ENCODE measurements around the gene SUGP1.
"Not testable (repeated sequence)": the region's sequence is repeated elsewhere in the genome, so short reads cannot be mapped to it uniquely, and the experiment has no call there.

Gene SUGP1

GRCh38 chr19:19262190-19263057 is 57.9 kb downstream of the SUGP1 start:
- no peak for DNase-seq (ENCODE audit: low read depth)

GRCh38 chr19:19261350-19262189 is 58.7 kb downstream of the SUGP1 start:
- no peak for DNase-seq (ENCODE audit: low read depth)

- no peak for DNase-seq (ENCODE audit: low read depth)
These were observed 59.7 kb downstream of the SUGP1 start for GRCh38 chr19:19260417-19261214.

- DNase-seq (ENCODE audit: low read depth), result no peak
These were observed 60.6 kb downstream of the SUGP1 start for GRCh38 chr19:19259741-19260140.

GRCh38 chr19:19258589-19259338 is 61.5 kb downstream of the SUGP1 start:
- DNase-seq (ENCODE audit: low read depth), result no peak

GRCh38 chr19:19257836-19258588 is 62.3 kb downstream of the SUGP1 start:
- no peak for DNase-seq (ENCODE audit: low read depth)

GRCh38 chr19:19257137-19257536 is 63.2 kb downstream of the SUGP1 start:
- no peak for DNase-seq (ENCODE audit: low read depth)

- no peak for DNase-seq (ENCODE audit: low read depth)
These were observed 64.0 kb downstream of the SUGP1 start for GRCh38 chr19:19256072-19256969.

- not testable (repeated sequence) for DNase-seq (ENCODE audit: low read depth)
These were observed 66.9 kb downstream of the SUGP1 start for GRCh38 chr19:19253409-19253808.

GRCh38 chr19:19250196-19250801 is 70.0 kb downstream of the SUGP1 start:
- DNase-seq (ENCODE audit: low read depth), result no peak

- no peak for DNase-seq (ENCODE audit: low read depth)
These were observed 79.8 kb downstream of the SUGP1 start for GRCh38 chr19:19240476-19240875.

GRCh38 chr19:19239675-19240074 is 80.6 kb downstream of the SUGP1 start:
- no peak for DNase-seq (ENCODE audit: low read depth)

GRCh38 chr19:19238126-19238894 is 82.0 kb downstream of the SUGP1 start:
- DNase-seq (ENCODE audit: low read depth), result no peak

GRCh38 chr19:19236173-19236572 is 84.1 kb downstream of the SUGP1 start:
- no peak for DNase-seq (ENCODE audit: low read depth)

- DNase-seq (ENCODE audit: low read depth), result no peak
These were observed 86.0 kb downstream of the SUGP1 start for GRCh38 chr19:19234220-19234816.

- DNase-seq (ENCODE audit: low read depth), result no peak
These were observed 88.0 kb downstream of the SUGP1 start for GRCh38 chr19:19232261-19232721.

GRCh38 chr19:19230999-19231398 is 89.3 kb downstream of the SUGP1 start:
- DNase-seq (ENCODE audit: low read depth), result no peak

GRCh38 chr19:19229701-19230100 is 90.6 kb downstream of the SUGP1 start:
- DNase-seq (ENCODE audit: low read depth), result no peak
